Uterus (tissue), 4 donors: ENCODE results near the gene COL4A1. TPM values are rescaled to one million over a fixed set of nuclear protein-coding genes. Genes with fewer than 3 reads are reported as not detected.

Experiments used
- DNase-seq, 2 donors: peaks; one replicate each; pipeline ENCODE4 v3.0.0-alpha.2; 2019 to 2020
- H3K27ac ChIP-seq, 2 donors: fragments of 200-600 bp; sonication (generic); 1 replicate in 1 of 2; 2 replicates in 1 of 2; pipeline ENCODE4 v1.5.1; 2016 to 2018
- H3K27me3 ChIP-seq, 2 donors: fragments of 200-600 bp; sonication (generic); one replicate each; pipeline ENCODE4 v1.5.1; 2018 to 2019; ENCODE audit warnings: control low read depth in 1 of 2
- H3K36me3 ChIP-seq, 2 donors: fragments of 200-600 bp; sonication (generic); one replicate each; pipeline ENCODE4 v1.5.1; 2019; ENCODE audit warnings: control low read depth in 1 of 2
- H3K4me1 ChIP-seq, 2 donors: fragments of 200-600 bp; sonication (generic); one replicate each; pipeline ENCODE4 v1.5.1; 2018 to 2019; ENCODE audit warnings: control low read depth in 1 of 2
- H3K4me3 ChIP-seq, 2 donors: fragments of 200-600 bp; sonication (generic); 1 replicate in 1 of 2; 2 replicates in 1 of 2; pipeline ENCODE4 v1.5.1; 2018 to 2019; ENCODE audit warnings: mild to moderate bottlenecking in 1 of 2
- H3K9me3 ChIP-seq, 2 donors: fragments of 200-600 bp; sonication (generic); one replicate each; pipeline ENCODE4 v1.5.1; 2019; ENCODE audit warnings: control low read depth in 1 of 2
- POLR2A ChIP-seq, 2 donors: fragments of 450-650 bp; IDR thresholded peaks; one replicate each; pipeline ENCODE4 v1.6.1; 2016; ENCODE audit warnings: antibody characterized with exemption in 2 of 2, mild to moderate bottlenecking in 1 of 2, moderate library complexity in 1 of 2
- intact Hi-C: fragments of 100-400 bp; cut with DNase I; formaldehyde crosslinking; loops from one replicate; pipeline ENCODE4 v1.15.1; 2023; ENCODE audit warnings: low total_unique reads
- total RNA-seq, 4 donors: library from RNA; depleted of rRNA in 3 of 4; stranded (reverse); fragments of >200 nt in 3 of 4; gene quantifications; one replicate each; pipeline versions ENCODE4 v1.1.0 to v1.2.4, GENCODE V29; 2014 to 2023
- TF ChIP-seq, protein P1 (sequence below), 4 experiments: fragments of 200-600 bp in 2 of 4; fragments of 450-650 bp in 2 of 4; sonication (generic) in 2 of 4; IDR thresholded peaks; one replicate each; pipeline ENCODE4 v1.5.1; 2016 to 2019; ENCODE audit warnings: antibody characterized with exemption in 4 of 4, mild to moderate bottlenecking in 2 of 4, moderate library complexity in 1 of 4
- donor health status: DM: yes; HTN: yes; CAD: no.

Gene COL4A1
- total RNA-seq, 4 donors from 2014 or later, result 164 to 737 (median 209) TPM

GRCh38 chr13:110311443-110312338 lies 4.7 kb upstream of the COL4A1 start:
- intact Hi-C loops, result no loop called here
- DNase-seq, result peak in 1 of 2 donors; percentile 15
- peaks cover 0 to 17% of the 10 kb centered on the region in 2 donors for H3K4me1 ChIP-seq

DNA sequence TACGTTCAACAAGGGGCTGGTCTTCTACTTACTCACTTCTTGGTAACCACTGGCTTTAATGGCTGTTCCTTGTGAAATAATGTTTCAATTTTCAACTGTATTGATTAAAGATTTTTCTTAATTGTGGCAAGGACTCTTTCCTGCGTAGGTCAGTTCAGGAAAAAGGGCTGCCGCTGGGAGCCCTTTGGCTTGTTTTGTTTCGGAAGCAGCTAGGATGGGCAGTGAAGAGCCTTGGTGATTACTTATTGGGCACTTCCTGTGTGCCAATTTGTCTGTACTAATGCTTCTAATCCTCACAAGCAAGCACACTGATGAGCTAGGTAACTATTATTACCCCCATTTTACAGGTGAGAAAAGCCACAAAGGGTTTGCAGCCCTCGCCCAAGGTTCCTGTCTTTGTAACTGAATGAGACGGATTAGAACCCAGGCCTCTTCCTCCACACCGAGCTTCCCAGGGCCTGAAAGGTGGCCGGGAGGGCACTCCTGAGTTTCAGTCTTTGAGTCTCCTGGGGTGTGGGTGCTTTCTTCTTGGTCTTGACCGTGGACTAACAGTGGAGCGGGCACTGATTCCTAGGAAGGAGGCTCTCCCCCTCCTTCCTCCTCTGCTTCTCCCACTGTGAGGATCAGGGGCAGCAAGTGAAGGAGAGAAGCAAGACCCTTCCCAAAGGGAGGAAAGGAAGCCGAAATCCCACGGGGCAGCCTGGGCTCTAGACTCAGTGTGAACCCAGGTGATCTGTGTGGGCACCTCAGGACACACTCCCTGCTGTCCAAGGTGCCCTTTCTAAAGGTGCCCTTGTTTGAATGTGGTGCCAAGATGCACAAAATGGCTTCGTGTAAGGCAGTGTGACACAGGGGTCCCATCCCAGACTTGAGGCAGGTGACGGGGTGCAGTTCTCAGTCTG lies 3.8 kb upstream of the COL4A1 start:
- intact Hi-C loops, result no loop called here
- TF ChIP-seq, protein P1, sequence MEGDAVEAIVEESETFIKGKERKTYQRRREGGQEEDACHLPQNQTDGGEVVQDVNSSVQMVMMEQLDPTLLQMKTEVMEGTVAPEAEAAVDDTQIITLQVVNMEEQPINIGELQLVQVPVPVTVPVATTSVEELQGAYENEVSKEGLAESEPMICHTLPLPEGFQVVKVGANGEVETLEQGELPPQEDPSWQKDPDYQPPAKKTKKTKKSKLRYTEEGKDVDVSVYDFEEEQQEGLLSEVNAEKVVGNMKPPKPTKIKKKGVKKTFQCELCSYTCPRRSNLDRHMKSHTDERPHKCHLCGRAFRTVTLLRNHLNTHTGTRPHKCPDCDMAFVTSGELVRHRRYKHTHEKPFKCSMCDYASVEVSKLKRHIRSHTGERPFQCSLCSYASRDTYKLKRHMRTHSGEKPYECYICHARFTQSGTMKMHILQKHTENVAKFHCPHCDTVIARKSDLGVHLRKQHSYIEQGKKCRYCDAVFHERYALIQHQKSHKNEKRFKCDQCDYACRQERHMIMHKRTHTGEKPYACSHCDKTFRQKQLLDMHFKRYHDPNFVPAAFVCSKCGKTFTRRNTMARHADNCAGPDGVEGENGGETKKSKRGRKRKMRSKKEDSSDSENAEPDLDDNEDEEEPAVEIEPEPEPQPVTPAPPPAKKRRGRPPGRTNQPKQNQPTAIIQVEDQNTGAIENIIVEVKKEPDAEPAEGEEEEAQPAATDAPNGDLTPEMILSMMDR (IDR thresholded peaks at IDR 0.05), result no peak
- no peak for TF ChIP-seq POLR2A (IDR thresholded peaks at IDR 0.05)
- no peaks in the 10 kb centered on the region for H3K36me3 ChIP-seq
- H3K27ac ChIP-seq, result peak overlapping the region; percentile 99 to 100
- H3K9me3 ChIP-seq, result no peaks in the 10 kb centered on the region
- H3K4me1 ChIP-seq, result peaks cover 0 to 17% of the 10 kb centered on the region in 2 donors
- H3K4me3 ChIP-seq, result no peak overlapping the region
- DNase-seq, result peak in 1 of 2 donors; percentile 11
- H3K27me3 ChIP-seq, result no peaks in the 10 kb centered on the region

More at GRCh38 chr13:110311443-110312338, 4.7 kb upstream of the COL4A1 start:
- H3K4me3 ChIP-seq, result peak overlapping the region; percentile 7 to 15
- H3K9me3 ChIP-seq, result no peaks in the 10 kb centered on the region
- H3K27me3 ChIP-seq, result no peaks in the 10 kb centered on the region
- TF ChIP-seq POLR2A (IDR thresholded peaks at IDR 0.05), result no peak
- H3K36me3 ChIP-seq, result no peaks in the 10 kb centered on the region
- H3K27ac ChIP-seq, result peak overlapping the region; percentile 99 to 100

GRCh38 chr13:110309661-110310524 lies 2.9 kb upstream of the COL4A1 start:
- TF ChIP-seq, protein P1 (IDR thresholded peaks at IDR 0.05), result no peak
- no peak for TF ChIP-seq POLR2A (IDR thresholded peaks at IDR 0.05)
- Histone ChIP-seq H3K4me3 (peak overlapping the region; percentile 78 to 85), H3K27ac (peak overlapping the region; percentile 99 to 100), H3K27me3 (no peaks in the 10 kb centered on the region), H3K36me3 (no peaks in the 10 kb centered on the region), H3K9me3 (no peaks in the 10 kb centered on the region), H3K4me1 (peaks cover 0 to 17% of the 10 kb centered on the region in 2 donors)
- DNase-seq, result no peak
- intact Hi-C loops, result loop anchor here (5.0 to 10.0 kb wide), 2 partner anchors 55 to 102 kb away; no protein-coding TSS in a partner anchor

DNA sequence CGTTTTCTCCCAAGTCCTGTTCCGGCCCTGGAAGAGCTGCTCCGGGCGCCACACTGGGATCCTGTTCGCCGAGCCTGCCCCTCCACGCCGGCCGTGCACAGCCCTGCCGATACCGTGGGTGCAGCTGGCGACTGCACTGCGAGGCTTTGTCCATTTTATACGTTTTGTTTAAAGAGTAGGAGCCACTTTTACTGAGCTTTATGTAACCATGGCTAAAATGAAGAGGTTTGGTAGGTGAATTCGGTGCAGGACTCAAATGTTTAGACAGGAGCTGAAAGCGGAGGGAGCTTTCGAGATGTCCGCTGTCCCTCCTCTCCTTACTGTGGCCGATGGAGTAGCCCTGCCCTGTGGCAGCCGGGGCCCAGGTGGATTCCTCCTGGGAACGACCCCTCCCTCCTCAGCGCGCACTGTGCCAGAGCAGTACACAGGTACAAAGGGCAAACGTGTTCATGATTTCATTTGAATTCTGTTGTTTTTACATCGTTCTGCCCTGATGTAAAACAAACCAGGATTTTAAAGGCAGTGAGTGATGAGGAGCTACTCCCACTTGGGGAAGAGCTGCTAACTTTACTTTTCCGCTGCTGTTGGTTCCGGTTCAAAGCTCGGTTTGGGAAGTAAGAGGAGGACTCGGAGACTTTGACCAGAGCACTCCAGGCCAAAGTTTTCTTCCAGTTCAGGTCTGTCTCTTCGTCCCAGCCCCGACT lies 1.9 kb upstream of the COL4A1 start:
- Histone ChIP-seq H3K9me3 (no peaks in the 10 kb centered on the region), H3K4me3 (peak overlapping the region; percentile 78 to 85), H3K27me3 (no peaks in the 10 kb centered on the region), H3K4me1 (peaks cover 0 to 17% of the 10 kb centered on the region in 2 donors), H3K27ac (peak overlapping the region; percentile 99 to 100), H3K36me3 (no peaks in the 10 kb centered on the region)
- intact Hi-C loops, result loop anchor here (5.0 to 10.0 kb wide), 2 partner anchors 54 to 103 kb away; no protein-coding TSS in a partner anchor
- TF ChIP-seq POLR2A (IDR thresholded peaks at IDR 0.05), result no peak
- TF ChIP-seq, protein P1 (IDR thresholded peaks at IDR 0.05), result no peak
- peak in 1 of 2 donors; percentile 35 for DNase-seq
